Measurements from ENCODE around the gene PPM1A. TPM values are rescaled to one million over a fixed set of nuclear protein-coding genes. Genes with fewer than 3 reads are reported as not detected.

Gene PPM1A
- total RNA-seq, 2 experiments from 2014 or later: 40.0 to 40.5 TPM

DNA sequence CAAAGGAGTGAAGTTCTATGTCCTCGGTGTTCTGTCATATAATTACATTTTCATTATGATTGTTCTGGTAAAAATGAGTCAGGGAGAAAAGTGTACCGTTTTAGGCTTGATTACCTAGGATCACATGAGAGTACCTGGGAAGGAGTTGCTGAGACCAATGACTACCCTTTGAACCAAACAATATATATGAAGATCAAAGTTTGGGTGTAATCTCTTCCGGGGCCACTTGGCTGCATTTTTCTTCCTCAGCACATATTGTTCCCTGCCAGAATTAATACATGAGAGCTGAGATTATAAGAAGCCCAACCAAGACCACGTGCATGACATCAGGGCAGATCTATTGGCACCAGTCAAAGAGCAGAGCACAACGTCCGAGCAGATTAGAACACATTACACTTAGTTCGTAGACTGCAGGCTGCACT lies 42.8 kb upstream of the PPM1A start:
- DNase-seq: no peak
- intact Hi-C loops (cut with micrococcal nuclease): no loop called here
- POLR2A ChIA-PET: interaction anchor here (0.8 to 1.7 kb wide), 2 partner anchors 13 to 41 kb away, joined by 4 to 5 read pairs; partner anchors contain the start of gene DHRS7
- Mint-ChIP-seq H3K4me1 (ENCODE audit: low read depth) (peaks cover 17% of the 10 kb centered on the region), H3K4me3 (no peak overlapping the region), H3K36me3 (ENCODE audit: low read depth) (no peaks in the 10 kb centered on the region), H3K27me3 (peaks cover 9% of the 10 kb centered on the region), H3K27ac (no peak overlapping the region), H3K9me3 (peaks cover 3% of the 10 kb centered on the region)
- peak; percentile 45 for ATAC-seq
- TF ChIP-seq, protein P1, sequence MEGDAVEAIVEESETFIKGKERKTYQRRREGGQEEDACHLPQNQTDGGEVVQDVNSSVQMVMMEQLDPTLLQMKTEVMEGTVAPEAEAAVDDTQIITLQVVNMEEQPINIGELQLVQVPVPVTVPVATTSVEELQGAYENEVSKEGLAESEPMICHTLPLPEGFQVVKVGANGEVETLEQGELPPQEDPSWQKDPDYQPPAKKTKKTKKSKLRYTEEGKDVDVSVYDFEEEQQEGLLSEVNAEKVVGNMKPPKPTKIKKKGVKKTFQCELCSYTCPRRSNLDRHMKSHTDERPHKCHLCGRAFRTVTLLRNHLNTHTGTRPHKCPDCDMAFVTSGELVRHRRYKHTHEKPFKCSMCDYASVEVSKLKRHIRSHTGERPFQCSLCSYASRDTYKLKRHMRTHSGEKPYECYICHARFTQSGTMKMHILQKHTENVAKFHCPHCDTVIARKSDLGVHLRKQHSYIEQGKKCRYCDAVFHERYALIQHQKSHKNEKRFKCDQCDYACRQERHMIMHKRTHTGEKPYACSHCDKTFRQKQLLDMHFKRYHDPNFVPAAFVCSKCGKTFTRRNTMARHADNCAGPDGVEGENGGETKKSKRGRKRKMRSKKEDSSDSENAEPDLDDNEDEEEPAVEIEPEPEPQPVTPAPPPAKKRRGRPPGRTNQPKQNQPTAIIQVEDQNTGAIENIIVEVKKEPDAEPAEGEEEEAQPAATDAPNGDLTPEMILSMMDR (IDR thresholded peaks at IDR 0.05): no peak
- CTCF ChIA-PET: interaction anchor here (0.8 to 1.3 kb wide), 5 partner anchors 10 to 143 kb away, joined by 3 to 8 read pairs (median 3); no protein-coding TSS in a partner anchor

DNA sequence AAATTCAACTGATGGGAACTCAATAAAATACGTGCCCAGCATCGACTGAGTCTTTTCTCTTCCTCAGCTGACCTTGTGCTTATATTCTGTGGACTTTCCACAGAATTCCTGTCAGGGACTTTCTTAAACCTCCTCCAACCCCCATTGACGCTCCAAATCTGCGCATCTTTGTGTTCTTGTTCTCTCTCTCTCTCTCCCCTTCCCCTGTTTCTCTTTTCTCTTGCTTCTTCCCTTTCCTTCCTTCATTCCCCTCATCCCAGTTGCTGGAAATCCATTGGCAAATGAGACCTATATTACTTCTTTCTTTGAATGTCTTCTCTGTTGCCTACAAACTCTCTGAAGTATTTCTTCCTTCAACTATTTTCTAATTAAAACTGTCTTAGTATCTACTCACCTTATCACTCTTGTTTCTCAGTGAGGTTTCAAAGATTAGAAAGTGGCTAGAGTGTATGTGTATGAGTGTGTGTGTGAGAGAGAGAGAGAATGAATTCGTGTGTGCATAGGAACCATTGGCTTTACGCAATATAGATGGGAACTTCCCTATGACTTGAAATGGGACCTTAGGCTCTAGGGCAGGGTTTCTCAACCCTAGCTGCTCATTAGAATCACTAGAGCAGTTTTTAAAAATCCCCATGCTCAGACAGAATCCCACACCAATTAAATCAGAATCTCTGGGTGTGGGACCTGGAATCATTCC lies 42.0 kb upstream of the PPM1A start:
- ATAC-seq (no peak), DNase-seq (no peak)
- ChIA-PET CTCF (interaction anchor here (1.2 to 1.3 kb wide), 2 partner anchors 9 to 23 kb away, joined by 3 to 8 read pairs; no protein-coding TSS in a partner anchor), POLR2A (no interaction called here)
- Mint-ChIP-seq H3K27ac (no peak overlapping the region), H3K4me3 (no peak overlapping the region), H3K36me3 (ENCODE audit: low read depth) (no peaks in the 10 kb centered on the region), H3K4me1 (ENCODE audit: low read depth) (peaks cover 17% of the 10 kb centered on the region), H3K9me3 (no peaks in the 10 kb centered on the region), H3K27me3 (peaks cover 9% of the 10 kb centered on the region)
- TF ChIP-seq, protein P1 (IDR thresholded peaks at IDR 0.05): no peak
- intact Hi-C loops (cut with micrococcal nuclease): no loop called here

DNA sequence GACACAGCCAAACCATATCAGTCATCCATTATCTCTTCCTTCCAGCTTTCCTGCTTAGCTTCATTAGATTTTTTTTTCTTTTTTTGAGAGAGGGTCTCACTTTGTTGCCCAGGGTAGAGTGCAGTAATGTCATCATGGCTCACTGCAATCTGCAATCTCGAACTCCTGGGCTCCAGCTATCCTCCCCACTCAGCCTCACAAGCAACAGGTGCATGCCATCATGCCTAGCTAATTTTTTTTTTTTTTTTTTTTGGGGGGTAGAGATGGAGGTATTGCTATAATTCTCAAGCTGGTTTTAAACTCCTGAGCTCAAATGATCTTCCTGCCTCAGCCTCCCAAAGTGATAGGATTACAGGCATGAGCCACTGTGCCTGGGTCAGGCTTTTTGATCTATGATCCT lies 38.3 kb upstream of the PPM1A start:
- ChIA-PET POLR2A (interaction anchor here (0.5 kb wide), 1 partner anchor 129 kb away, joined by 3 read pairs; no protein-coding TSS in a partner anchor), CTCF (interaction anchor here (0.9 kb wide), 1 partner anchor 28 kb away, joined by 3 read pairs; no protein-coding TSS in a partner anchor)
- intact Hi-C loops (cut with micrococcal nuclease): no loop called here
- no peak overlapping the region for H3K4me3 Mint-ChIP-seq
- DNase-seq (no peak), ATAC-seq (no peak)
- H3K27me3 Mint-ChIP-seq: peaks cover 3% of the 10 kb centered on the region
- H3K4me1 Mint-ChIP-seq (ENCODE audit: low read depth): peaks cover 7% of the 10 kb centered on the region
- TF ChIP-seq, protein P1 (IDR thresholded peaks at IDR 0.05): no peak
- no peaks in the 10 kb centered on the region for H3K36me3 Mint-ChIP-seq (ENCODE audit: low read depth)
- H3K9me3 Mint-ChIP-seq: no peaks in the 10 kb centered on the region
- H3K27ac Mint-ChIP-seq: no peak overlapping the region

DNA sequence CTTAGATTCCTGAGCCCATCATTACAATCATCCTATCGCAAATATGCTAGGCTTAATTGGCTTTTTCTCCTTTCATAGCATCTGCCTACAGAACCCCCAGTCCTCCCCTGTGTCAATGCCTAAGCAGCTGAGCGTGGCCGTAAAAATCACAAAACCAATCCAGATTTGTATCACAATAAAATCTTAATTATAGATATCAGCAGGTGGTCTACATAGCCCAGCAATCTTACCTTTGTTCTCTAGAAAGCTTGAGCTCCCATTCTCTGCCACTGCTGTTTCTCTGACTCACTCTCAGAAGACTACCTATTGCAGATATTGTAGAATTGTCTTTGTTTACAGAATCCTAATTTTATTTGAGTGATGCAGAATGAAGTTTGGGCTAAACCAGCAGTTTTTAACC lies 37.9 kb upstream of the PPM1A start:
- ChIA-PET CTCF (interaction anchor here (0.9 kb wide), 1 partner anchor 29 kb away, joined by 3 read pairs; no protein-coding TSS in a partner anchor), POLR2A (interaction anchor here (0.5 kb wide), 1 partner anchor 128 kb away, joined by 3 read pairs; no protein-coding TSS in a partner anchor)
- H3K36me3 Mint-ChIP-seq (ENCODE audit: low read depth): no peaks in the 10 kb centered on the region
- H3K27me3 Mint-ChIP-seq: peaks cover 3% of the 10 kb centered on the region
- no peak for DNase-seq
- H3K9me3 Mint-ChIP-seq: no peaks in the 10 kb centered on the region
- H3K4me1 Mint-ChIP-seq (ENCODE audit: low read depth): peaks cover 3% of the 10 kb centered on the region
- intact Hi-C loops (cut with micrococcal nuclease): no loop called here
- no peak for ATAC-seq
- H3K27ac Mint-ChIP-seq: no peak overlapping the region
- H3K4me3 Mint-ChIP-seq: no peak overlapping the region
- TF ChIP-seq, protein P1 (IDR thresholded peaks at IDR 0.05): no peak

Measured in activated CD8-positive, alpha-beta T cell treated with anti-CD3 and anti-CD28 coated beads for 36 hours (primary cell).